HG02610 (cell line): Measurements from ENCODE around the gene CSF1R.

Experiments used
- ATAC-seq: cut with Tn5 transposase; IDR thresholded peaks from one replicate; pipeline ENCODE4 v1.9.1; 2021; ENCODE audit warnings: mild to moderate bottlenecking, moderate library complexity; ENCODE audit not compliant: unreplicated experiment

CSF1R gene

DNA sequence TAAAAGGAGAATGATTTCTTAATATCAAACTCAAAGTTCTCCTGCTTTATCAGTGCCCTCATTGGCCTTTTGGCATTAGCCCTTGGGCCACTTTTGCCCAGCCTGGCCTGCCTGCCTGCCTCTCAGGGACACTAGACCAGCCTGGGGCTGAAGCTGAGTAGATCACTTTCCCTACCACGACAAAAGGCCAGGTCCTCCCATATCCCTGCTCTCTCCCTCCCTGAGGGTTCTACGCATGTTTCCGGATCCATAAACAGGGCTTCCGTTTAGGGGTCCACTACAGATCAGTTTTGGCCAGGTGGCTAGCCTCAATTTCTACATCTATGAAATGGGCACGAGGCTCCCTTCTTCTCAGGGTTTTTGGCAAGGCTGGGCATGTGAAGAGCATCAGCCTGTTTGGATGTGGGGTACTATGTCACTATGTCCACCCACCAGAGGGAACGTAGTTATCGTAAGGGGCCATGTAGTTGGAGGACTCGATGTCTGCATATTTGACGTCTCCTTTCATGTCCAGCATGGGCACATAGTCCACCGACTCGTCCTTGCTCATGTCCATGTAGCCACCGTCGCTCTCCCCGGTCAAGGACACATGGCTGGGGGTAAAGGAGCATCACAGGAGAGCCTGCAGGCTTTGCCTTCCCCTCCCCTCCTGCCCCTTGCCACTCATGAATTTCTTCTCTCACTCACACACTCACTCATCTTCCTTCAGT, 35.2 kb upstream of the CSF1R start:
- ATAC-seq = no peak

- no peak for ATAC-seq
These were observed 34.5 kb upstream of the CSF1R start for GRCh38 chr5:150120617-150121447.

- no peak for ATAC-seq
These were observed 33.7 kb upstream of the CSF1R start for GRCh38 chr5:150120062-150120441.

DNA sequence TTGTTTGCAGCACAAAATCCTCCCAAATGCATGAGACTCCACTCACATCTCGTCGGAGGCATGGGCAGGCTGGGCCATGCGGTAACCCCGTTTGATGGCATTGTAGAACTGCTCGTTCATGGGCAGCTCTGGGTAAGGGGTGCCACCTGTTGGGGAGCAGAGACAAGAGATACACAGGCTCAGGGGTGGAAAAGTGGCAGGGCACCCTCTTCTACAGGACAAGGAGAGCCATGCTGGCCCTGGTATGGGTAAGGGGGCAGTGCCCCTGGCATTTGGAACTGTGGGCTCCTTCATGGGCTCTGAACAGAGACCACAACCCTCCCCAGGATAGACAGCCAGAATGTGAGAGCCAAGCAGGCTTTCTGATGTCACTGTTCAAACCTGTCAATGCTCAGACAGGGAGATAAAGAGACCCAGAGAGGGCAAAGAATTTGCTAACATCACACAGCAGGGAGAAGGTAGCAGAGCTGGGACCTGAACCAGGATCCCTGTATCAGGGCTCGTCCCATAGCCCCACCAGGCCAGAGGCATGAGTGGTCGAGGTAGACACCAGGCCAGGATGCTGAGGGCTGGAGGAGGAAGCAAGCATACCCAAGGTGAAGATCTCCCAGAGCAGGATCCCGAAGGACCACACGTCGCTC, 33.2 kb upstream of the CSF1R start:
- ATAC-seq = no peak

DNA sequence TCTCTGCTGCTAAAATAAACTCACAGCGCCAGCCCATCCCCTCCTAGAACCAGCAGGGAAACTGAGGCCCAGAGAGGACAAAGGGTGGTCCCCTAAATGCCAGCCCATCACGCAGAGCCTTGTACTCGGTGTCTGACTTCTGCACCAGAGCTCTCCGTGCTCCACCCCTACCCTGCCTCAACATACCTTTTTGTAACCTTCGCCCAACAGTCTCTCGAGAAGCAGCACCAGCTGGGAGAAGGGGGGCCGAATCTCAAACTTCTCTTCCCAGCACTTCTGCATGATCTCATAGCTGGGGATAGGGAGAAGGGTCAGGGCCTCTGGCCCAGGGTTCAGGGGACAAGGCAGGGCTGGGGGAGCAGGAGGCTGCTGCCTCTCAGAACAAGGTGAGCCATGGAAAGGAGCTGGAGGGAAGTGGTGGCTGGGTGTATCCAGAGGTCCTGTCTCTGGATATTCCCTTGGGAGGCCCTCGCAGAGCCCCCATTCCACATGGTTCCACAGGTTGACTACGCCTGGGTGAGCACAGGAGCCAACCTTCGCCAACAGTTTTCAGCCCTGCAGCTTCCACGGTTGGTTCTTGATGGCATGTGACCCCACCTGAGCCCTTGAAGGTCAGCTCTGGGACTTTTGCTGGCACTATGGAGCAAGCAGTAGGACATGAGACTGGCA, 32.3 kb upstream of the CSF1R start:
- no peak for ATAC-seq

- no peak for ATAC-seq
These were observed 31.7 kb upstream of the CSF1R start for GRCh38 chr5:150117945-150118560.

DNA sequence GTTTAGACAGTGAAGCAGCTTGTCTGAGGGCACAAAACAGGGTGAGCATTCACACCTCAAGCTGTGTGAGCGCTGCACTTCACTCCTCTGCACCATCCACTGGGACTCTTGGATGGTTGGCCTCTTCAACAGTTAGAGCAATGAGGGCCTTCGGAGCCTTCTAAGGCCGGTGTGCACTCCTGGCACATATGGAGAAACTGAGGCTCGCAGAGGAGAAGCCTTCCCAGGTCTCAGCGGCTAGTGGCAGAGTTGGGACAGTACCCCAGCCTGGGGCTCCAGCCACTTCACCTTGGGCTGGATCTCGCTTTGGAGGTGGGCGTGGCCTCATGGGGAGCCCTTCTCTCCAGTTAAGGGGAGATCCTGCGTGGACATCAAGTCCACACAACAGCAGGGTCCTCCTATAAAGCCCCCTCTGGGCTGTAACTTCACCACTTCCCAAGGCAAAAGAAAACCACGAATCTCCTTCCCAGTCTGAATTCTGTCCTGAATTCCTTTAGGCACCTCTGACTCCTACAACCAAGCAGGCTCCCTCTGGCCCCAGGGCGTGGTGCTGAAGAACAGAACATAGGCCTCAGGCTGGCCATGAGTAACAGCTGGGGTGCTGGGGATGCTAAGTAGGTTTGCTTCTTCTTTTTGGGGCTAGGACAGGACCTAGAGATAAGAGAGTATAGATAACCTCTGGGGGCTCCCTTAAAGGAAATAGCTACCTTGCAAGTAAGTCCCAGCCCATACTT, 30.5 kb upstream of the CSF1R start:
- ATAC-seq = no peak

DNA sequence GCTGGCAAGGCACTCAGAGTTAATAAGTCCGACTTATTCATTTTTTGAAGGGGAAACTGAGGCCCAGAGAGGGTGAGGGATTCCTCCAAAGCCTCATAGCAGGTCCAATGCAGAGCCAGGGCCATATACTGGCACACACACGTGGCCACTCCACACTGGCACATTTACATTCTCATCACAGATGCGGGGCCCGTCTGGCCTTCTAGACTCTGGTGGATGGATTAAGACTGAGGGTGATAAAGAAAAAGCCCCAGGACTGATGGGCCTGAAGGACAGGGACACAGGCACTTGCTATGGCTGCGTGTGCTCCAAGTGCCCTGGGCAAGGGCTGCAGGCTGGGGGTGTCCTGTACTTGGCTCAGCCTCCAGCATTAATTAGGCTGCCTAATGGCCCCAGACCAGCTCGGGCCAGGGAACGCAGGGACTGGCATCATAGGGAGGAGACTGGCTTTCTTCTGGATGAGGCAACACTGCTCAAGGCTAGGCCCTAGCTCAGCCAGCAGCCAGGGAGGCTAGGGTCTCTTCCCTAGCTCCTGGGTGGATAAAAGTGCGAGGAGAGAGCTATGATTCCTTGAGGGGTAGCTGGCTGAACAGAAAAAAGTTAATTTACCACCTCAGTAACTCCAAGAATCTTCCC, 28.5 kb upstream of the CSF1R start:
- no peak for ATAC-seq

- ATAC-seq = no peak
These were observed 27.8 kb upstream of the CSF1R start for GRCh38 chr5:150114102-150114641.

DNA sequence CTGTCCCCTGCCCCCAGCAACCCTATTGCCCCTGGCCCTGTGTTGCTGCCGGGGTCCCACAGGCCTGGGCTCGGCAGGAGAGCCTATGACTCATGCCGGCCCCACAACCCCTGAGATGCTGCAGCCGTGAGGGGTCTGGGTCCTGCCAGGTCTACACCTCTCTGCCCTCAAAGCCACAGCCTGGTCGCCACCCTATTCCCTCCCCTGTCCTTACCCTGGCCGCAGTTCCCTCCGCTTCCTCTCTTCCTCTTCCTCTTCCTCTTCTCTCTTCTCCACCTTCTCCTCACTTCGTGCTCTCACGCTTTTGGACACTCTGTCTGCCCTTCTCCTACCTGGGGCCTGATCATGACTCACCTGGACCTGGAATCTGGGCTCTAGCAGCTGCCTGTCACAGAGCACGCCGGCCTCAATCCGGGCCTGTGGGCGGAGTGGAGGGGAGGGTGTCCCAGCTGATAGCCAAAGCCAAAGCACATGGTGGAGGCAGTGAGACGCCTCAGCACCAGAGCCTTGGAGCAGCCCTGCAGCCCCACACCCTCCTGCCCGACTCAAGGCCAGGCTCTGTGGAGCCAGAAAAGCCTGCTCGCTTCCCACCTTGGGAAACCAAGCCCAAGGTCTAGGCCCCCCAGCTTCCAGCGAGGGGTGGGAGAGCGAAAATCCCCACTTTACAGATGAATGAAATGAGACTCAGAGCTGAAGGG, 26.8 kb upstream of the CSF1R start:
- no peak for ATAC-seq

- ATAC-seq = no peak
These were observed 26.1 kb upstream of the CSF1R start for GRCh38 chr5:150112201-150113046.

DNA sequence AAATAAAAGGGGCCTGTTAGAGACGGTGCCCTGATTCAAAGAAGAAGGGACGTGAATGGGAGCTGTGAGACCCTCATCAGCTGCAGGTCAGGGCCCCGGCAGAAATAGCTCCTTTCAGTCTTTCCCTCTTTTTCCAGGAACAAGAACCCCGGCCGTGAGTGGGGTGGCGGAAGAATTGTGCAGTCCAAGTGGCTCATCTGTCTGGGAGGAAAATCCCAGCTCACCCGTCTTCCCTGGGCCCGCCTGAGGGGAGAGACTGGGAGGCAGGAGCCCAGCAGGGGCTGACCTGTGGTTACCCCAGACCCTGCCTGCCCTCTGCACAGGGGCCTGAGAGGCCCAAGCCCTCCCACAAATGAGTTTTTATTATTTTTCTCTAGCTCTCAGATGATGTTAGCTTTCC, 24.8 kb upstream of the CSF1R start:
- no peak for ATAC-seq

- no peak for ATAC-seq
These were observed 23.6 kb upstream of the CSF1R start for GRCh38 chr5:150109921-150110320.

GRCh38 chr5:150108711-150109514, 22.6 kb upstream of the CSF1R start:
- no peak for ATAC-seq

GRCh38 chr5:150107909-150108447, 21.6 kb upstream of the CSF1R start:
- ATAC-seq = no peak

DNA sequence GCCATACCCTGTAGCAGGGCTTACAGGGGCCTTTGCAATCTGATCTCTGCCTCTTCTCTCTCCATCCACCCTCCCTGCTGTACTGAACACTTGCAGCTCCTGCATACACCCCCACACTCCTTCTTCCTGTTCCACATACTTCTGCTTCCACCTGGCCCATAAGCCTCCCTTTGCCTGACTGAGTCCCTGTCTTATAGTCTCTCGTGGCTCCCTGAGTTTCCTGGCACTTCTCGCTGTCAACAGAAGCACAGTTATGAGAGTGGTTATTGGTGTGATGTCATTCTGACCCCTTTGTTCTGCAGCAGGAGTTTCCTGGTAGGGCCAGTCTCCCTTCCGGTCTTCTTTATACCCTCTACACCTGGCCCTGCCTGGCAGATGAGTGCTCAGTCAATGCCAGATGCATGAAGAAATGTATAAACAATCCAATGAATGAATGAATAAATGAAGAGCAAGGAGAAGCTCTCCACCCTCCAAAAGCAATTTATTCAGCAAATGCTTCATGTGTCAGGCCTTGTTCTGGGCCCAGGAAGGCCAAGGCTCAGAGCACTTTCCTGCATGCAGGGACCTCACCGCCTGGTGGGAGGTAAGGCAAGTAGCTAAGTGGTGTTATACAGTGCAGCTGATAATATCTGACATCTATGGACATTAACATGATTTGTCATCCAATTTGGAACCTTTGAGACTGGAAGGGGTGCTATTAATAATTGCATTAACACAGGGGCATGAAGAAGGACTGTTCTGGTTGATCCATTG, 20.5 kb upstream of the CSF1R start:
- ATAC-seq = no peak
